DMS 273 treated with DMSO at 0.1 percent for 48 hours (cell line): ENCODE data around the gene BMF.

Experiments
- DNase-seq: peaks from one replicate; lab custom pipeline; 2025; lab: John Stamatoyannopoulos, UW

Gene BMF

DNA sequence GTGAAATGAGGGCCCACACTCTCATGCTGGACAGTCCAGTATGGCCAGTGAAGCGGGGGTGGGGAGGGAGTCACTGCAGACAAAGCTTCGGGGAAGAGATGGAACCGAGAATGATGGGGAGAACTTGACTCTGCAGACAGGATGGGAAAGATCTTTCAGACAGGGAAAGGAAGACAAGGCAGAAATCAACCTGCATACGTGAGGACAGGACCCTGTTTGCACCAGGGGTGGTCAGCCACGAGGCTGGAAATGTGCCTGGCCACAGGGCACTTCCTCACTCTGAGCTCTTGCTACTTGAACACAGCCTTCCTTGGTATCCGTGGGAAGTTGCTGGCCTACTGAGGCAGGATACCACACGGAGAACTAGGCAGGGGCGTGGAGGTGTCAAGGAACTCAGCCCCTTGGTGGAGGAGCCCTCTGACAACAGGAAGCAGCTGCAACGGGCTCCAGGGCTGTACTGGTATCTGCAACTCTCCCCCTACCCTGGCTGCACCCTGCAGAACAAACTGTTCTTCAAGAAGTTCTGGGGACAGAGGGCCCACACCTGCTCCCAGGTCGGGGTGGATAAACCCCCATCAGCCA lies 60.4 kb downstream of the BMF start:
- no peak for DNase-seq

- DNase-seq, result no peak
These were observed 61.1 kb downstream of the BMF start for GRCh38 chr15:40047415-40048210.

- DNase-seq, result no peak
These were observed 61.8 kb downstream of the BMF start for GRCh38 chr15:40046721-40047414.

- DNase-seq, result no peak
These were observed 63.0 kb downstream of the BMF start for GRCh38 chr15:40045572-40046217.

- DNase-seq, result peak; percentile 5
These were observed 63.7 kb downstream of the BMF start for GRCh38 chr15:40044717-40045571.

GRCh38 chr15:40043927-40044716 lies 64.6 kb downstream of the BMF start:
- no peak for DNase-seq

- no peak for DNase-seq
These were observed 65.8 kb downstream of the BMF start for GRCh38 chr15:40042791-40043320.

DNA sequence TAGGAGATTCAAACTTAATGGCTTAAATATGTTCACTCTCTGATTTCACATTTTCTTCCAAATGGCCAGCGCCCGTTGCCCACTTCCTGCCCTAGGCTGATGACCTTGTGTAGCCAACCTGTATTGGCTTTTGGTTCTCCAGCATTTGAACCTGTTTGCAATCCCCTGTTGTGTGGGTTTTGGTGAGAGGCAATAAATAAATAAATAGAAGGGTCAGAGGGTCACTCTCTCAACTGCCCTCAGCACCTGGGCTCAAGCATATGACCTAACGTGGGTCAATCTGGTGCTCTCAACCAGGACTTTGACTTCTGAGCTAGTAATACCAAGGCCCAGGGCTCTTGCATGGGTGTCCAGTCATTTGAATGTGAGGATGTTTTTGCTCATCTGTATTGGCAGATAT lies 67.9 kb downstream of the BMF start:
- DNase-seq, result no peak

GRCh38 chr15:40040293-40040635 lies 68.4 kb downstream of the BMF start:
- no peak for DNase-seq

DNA sequence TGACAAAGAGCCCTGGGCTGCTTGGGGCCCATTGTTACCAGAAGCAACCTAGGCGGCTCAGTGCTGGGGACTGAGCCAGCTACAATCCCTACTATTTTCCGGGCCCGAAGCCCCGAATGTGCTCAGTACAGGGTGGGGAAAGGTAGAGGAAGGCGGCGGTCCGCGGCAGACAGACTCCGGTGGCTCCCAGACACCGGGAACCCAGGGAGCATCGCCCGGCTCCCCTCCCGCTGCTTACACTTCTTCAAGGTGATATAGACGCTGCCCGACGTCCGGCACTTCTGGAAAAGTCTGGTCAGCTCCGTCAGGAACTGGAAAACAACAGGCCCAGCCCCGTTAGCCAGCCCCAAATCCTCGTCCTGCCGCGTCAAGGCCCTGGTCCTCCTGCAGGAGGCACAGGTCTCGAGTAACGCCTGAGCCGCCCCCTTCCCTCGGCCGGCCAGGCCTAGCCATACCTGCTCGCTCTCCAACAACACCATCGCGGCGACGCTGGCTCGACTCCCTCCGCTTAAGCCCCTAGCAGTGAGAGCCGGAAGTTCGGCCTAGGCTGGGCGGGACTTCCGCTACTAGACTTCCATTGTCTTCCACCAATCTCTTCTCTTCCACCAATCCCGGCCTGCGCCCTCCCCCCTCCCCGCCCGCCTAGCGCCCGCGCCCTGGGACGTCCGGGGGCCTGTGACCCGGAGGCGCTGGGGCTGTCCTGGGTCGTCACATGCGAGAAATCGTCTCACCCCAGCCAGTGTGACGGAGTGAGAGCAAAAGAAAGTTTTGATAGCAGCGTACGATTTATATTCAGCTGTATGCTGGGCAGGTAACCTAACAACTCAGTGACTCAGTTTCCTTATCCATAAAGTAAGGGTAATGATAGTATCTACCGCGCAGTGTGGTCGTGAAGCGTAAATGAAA lies 69.8 kb downstream of the BMF start, which contains the start of gene SRP14:
Gene SRP14 (minus strand): TSS at position 544 of the 906 bp plus-strand sequence. CDS start 65 bp downstream, at position 479.
- peak; percentile 66 for DNase-seq

DNA sequence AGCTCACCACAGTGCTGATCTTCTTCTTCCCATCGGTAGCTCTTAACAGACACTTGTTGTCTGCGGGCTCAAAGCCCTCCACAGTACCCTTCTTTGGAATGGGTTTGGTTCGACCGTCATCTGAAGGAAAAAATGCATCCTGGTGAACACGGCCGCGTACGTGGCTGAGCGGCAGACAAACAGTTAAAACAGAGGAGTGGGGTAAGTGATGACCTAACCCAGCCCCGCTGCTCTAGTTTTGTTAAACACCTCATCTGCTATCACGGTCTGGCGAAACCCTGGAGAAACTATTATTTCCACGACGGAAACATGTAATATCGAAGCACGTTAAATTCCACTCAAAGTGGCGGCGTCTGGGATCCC lies 70.4 kb downstream of the BMF start:
- no peak for DNase-seq
